Dendritic cell treated with granulocyte-macrophage colony-stimulating factor and Interleukin-4, amounts not matched to agents 40 ng/mL and 50 ng/mL, for 4 days (primary cell): ENCODE data around the gene IFITM1.
"Not testable (repeated sequence)": the region's sequence is repeated elsewhere in the genome, so short reads cannot be mapped to it uniquely, and the experiment has no call there.

ENCODE experiments used
- H3K27ac Mint-ChIP-seq: one replicate; pipeline ENCODE4 v1.8.0; 2022; ENCODE audit warnings: mild to moderate bottlenecking, mixed read lengths
- H3K27me3 Mint-ChIP-seq: one replicate; pipeline ENCODE4 v1.8.0; 2022; ENCODE audit warnings: mild to moderate bottlenecking, mixed read lengths
- H3K36me3 Mint-ChIP-seq: one replicate; pipeline ENCODE4 v1.8.0; 2022; ENCODE audit warnings: low read depth, mixed read lengths
- H3K4me1 Mint-ChIP-seq: one replicate; pipeline ENCODE4 v1.8.0; 2022; ENCODE audit warnings: low read depth, mixed read lengths
- H3K4me3 Mint-ChIP-seq: one replicate; pipeline ENCODE4 v1.8.0; 2022; ENCODE audit warnings: mild to moderate bottlenecking, moderate library complexity, mixed read lengths
- H3K9me3 Mint-ChIP-seq: one replicate; pipeline ENCODE4 v1.8.0; 2022; ENCODE audit warnings: mixed read lengths
- intact Hi-C: fragments of 100-400 bp; cut with micrococcal nuclease; formaldehyde crosslinking; loops from one replicate; pipeline ENCODE4 v1.15.0; 2022

The IFITM1 gene

GRCh38 chr11:339963-340362 lies 26.1 kb downstream of the IFITM1 start:
- no peaks in the 10 kb centered on the region for H3K9me3 Mint-ChIP-seq
- peaks cover 13% of the 10 kb centered on the region for H3K27me3 Mint-ChIP-seq
- H3K27ac Mint-ChIP-seq = no peak overlapping the region
- no peaks in the 10 kb centered on the region for H3K36me3 Mint-ChIP-seq
- intact Hi-C loops = no loop called here
- H3K4me1 Mint-ChIP-seq = peaks cover 34% of the 10 kb centered on the region
- H3K4me3 Mint-ChIP-seq = no peak overlapping the region

DNA sequence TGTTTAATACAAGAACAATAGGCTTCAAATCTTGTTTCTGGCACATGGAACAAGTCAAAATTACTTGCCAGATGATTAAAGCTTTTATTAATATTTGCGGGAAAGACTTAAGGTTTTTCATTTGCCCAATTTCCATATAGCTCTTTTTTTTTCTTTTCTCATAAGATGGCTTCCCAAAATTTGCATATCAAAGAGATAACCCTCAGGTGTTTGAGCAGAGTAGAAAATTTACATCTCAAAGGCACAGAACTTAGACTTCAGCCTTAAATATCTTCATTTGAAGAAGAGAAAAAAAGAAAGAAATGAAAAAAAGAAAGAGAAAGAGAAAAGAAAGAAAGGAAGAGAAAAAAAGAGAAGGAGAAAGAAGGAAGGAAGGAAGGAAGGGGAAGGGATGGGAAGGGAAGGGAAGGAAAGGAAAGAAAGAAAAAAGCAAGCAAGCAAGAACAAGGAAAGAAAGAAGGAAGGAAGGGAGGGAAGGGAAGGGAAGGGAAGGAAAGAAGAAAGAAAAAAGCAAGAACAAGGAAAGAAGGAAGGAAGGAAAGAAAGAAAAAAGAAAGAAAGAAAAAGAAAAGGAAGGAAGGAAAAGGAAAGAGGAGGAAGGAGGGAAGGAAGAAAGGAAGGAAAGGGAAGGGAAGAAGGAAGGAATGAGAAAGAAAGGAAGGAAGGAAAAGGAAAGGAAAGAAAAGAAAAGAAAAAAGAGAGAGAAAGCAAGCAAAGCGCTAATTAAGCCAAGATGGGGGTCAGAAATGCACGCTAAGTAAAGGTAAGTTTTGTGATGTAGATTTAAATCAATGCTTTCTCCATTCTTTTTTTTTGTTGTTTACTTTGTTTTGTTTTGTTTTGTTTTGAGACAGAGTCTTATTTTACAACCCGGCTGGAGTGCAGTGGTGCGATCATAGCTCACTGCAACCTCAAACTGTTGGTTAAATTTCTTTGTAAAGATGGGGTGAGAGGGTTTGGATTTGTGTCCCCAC lies 27.0 kb downstream of the IFITM1 start:
- Mint-ChIP-seq H3K4me3 (no peak overlapping the region), H3K4me1 (peaks cover 27% of the 10 kb centered on the region), H3K27ac (peak overlapping the region; percentile 10), H3K27me3 (peaks cover 20% of the 10 kb centered on the region), H3K9me3 (no peaks in the 10 kb centered on the region), H3K36me3 (no peaks in the 10 kb centered on the region)
- intact Hi-C loops = no loop called here

DNA sequence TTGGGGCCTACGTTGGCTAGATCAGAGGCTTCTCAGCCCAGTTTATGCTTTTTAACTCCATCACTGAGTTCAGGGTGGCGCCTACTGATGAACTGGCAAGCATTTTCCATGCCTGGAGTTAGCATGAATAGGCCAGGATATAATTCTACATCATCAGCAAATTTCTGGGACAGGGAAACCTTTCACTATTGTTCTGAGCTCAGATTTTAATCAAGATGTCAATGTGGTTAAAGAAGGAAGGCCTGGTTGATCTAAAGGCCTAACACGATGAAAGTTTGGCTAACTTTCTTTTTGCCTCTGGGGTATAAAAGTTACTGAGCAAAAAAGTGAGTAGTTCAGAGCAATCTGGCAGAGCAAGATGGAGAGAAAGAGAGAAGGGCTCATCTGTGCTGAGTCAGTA lies 28.5 kb downstream of the IFITM1 start:
- H3K36me3 Mint-ChIP-seq = no peaks in the 10 kb centered on the region
- no peaks in the 10 kb centered on the region for H3K9me3 Mint-ChIP-seq
- peaks cover 15% of the 10 kb centered on the region for H3K4me1 Mint-ChIP-seq
- intact Hi-C loops = no loop called here
- peaks cover 20% of the 10 kb centered on the region for H3K27me3 Mint-ChIP-seq
- H3K27ac Mint-ChIP-seq = no peak overlapping the region
- no peak overlapping the region for H3K4me3 Mint-ChIP-seq

DNA sequence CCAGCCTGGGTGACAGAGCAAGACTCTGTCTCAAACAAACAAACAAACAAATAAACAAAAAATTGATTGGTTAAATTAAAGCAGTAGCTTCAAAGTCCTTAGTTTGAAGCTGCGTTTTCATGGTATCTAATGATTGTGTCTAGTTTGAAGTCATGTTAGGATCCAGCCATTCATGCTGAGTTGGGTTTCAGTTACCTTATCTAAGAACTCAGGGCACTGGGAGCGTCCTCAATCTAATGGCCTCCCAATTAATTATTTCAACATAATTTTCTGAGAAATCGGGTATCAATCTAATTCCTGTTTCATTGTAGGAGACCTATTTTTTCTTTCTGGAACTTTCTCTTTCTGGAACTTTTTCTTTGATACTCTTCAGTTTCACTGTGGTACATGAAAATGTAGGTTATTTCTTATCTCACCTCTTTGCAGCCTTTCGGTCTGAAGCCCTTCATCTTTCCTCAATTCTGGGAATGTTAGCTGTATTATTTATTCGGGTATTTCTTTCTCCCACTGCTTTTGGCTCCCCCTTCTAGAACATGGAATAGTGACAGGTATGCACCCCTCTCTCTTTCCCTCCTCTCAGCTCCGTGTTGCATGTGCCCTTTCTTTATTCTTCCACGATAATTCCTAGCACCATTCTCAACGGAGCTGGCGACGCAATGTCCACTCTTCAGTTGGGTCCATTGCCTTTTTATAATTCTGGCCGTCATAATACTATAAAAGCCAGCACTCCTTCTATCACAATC lies 31.2 kb downstream of the IFITM1 start:
- peaks cover 17% of the 10 kb centered on the region for H3K4me1 Mint-ChIP-seq
- no peak overlapping the region for H3K27ac Mint-ChIP-seq
- peaks cover 35% of the 10 kb centered on the region for H3K27me3 Mint-ChIP-seq
- no peaks in the 10 kb centered on the region for H3K9me3 Mint-ChIP-seq
- H3K36me3 Mint-ChIP-seq = no peaks in the 10 kb centered on the region
- intact Hi-C loops = no loop called here
- no peak overlapping the region for H3K4me3 Mint-ChIP-seq

GRCh38 chr11:346529-346928 lies 32.7 kb downstream of the IFITM1 start:
- Mint-ChIP-seq H3K4me1 (peaks cover 21% of the 10 kb centered on the region), H3K27me3 (peaks cover 44% of the 10 kb centered on the region), H3K4me3 (no peak overlapping the region), H3K36me3 (no peaks in the 10 kb centered on the region), H3K27ac (no peak overlapping the region), H3K9me3 (no peaks in the 10 kb centered on the region)
- intact Hi-C loops = no loop called here

DNA sequence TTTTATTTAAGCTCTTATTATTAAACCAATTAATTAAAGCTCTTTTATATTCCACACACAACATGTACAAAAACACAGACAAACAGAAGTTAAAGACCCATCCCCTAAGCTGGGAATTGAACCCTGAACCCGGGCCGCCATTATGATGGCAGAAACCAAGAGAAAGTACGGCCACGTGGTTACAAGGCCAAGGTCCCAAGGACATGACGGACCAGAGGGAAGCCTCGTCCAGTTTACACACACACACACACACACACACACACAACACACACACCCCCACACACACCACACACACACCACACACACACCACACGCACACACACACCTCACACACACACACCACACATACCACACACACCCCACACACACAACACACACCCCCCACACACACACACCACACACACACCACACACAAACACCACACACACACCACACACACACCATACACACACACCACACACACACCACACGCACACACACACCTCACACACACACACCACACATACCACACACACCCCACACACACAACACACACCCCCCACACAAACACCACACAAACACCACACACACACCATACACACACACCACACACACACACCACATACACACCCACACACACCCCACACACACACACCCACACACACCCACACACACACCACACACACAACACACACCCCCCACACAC lies 35.6 kb downstream of the IFITM1 start:
- H3K4me3 Mint-ChIP-seq, H3K27ac Mint-ChIP-seq, H3K36me3 Mint-ChIP-seq, intact Hi-C loops, H3K9me3 Mint-ChIP-seq: not testable (repeated sequence)
- peaks cover 68% of the 10 kb centered on the region for H3K27me3 Mint-ChIP-seq
- peaks cover 36% of the 10 kb centered on the region for H3K4me1 Mint-ChIP-seq

GRCh38 chr11:350033-350722 lies 36.3 kb downstream of the IFITM1 start:
- H3K9me3 Mint-ChIP-seq, H3K36me3 Mint-ChIP-seq, H3K4me3 Mint-ChIP-seq: not testable (repeated sequence)
- Mint-ChIP-seq H3K27ac (peak overlapping the region; percentile 45), H3K4me1 (peaks cover 40% of the 10 kb centered on the region), H3K27me3 (peaks cover 68% of the 10 kb centered on the region)
- intact Hi-C loops = loop anchor here (5.0 kb wide), 1 partner anchor 38 kb away; the partner anchor contains the start of gene IFITM1

DNA sequence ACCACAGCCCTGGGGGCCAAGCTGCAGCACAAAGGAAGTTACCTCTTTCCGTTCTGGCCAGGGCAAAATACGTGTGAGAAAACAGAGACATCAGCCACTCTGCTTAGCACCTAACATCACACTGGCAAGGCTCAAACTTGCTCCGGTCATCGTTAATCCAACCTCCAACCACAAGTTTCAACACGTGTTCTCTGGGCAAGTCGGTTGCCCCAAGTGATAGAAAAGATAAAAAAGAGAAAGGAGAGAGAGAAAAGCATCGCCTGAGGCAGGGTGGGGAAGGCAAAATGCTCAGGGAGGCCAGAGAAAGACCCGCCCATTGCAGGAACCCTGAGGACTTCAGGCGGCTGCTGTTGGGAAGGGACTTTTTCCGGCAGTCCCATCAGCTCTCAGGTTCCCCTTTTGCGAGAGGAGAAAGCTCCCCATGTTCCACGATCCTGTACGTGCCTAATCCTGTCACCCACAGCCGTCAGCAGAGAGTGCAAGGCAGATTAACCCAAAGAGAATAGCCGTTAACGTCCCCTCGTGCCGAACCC lies 36.9 kb downstream of the IFITM1 start:
- no peak overlapping the region for H3K4me3 Mint-ChIP-seq
- intact Hi-C loops = loop anchor here (5.0 kb wide), 1 partner anchor 38 kb away; the partner anchor contains the start of gene IFITM1
- peaks cover 43% of the 10 kb centered on the region for H3K4me1 Mint-ChIP-seq
- no peaks in the 10 kb centered on the region for H3K36me3 Mint-ChIP-seq
- no peaks in the 10 kb centered on the region for H3K9me3 Mint-ChIP-seq
- H3K27me3 Mint-ChIP-seq = peaks cover 67% of the 10 kb centered on the region
- H3K27ac Mint-ChIP-seq = peak overlapping the region; percentile 45

DNA sequence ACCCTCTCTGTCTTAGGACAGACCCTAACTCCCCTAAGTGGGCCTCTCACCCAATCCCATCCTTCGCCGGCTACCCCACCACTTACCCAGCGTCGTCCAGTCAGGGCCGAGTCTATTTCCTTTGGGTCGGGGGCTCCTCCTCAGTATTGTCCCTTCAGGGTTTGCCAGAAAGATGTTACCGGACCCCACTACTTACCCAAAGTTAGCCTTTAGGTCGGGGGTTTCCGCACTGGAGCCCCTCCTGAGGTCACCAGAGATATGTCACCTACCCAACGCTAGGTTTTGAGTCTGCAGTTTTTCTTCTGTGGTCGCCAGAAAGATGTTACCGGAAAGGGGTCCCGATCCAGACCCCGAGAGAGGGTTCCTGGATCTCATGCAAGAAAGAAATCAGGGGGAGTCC lies 37.6 kb downstream of the IFITM1 start:
- peaks cover 43% of the 10 kb centered on the region for H3K4me1 Mint-ChIP-seq
- peak overlapping the region; percentile 45 for H3K27ac Mint-ChIP-seq
- no peaks in the 10 kb centered on the region for H3K9me3 Mint-ChIP-seq
- intact Hi-C loops = loop anchor here (5.0 kb wide), 1 partner anchor 39 kb away; the partner anchor contains the start of gene IFITM1
- H3K27me3 Mint-ChIP-seq = peaks cover 66% of the 10 kb centered on the region
- no peak overlapping the region for H3K4me3 Mint-ChIP-seq
- H3K36me3 Mint-ChIP-seq = no peaks in the 10 kb centered on the region

DNA sequence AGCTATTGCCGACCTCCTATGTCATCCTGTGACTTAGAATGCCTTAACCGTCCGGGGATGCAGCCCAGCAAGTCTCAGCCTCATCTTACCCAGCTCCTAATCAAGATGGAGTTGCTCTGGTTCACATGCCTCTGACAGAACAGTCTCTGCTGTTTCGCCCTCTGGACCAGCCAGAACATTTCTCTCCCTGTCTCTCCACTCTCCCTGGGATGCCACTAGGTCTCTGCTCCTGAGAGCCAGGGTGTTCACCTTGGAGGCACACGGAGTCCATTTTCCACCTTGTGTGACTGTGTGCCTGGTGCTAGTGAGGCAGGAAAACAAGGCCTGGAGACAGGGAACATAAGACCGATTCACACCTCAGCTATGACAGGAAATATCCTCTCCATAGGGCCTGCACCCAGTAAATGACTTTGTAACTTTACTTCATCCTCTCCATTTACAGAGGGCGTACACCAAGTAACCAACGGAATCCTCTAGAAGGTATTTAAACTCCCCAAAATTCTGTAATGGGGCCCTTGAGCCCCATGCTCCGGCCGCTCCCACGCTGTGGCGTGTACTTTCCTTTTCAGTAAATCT lies 38.7 kb downstream of the IFITM1 start:
- Mint-ChIP-seq H3K4me3 (no peak overlapping the region), H3K9me3 (no peaks in the 10 kb centered on the region), H3K36me3 (no peaks in the 10 kb centered on the region), H3K4me1 (peaks cover 43% of the 10 kb centered on the region), H3K27ac (peak overlapping the region; percentile 1), H3K27me3 (peaks cover 60% of the 10 kb centered on the region)
- intact Hi-C loops = loop anchor here (5.0 kb wide), 1 partner anchor 40 kb away; the partner anchor contains the start of gene IFITM1

DNA sequence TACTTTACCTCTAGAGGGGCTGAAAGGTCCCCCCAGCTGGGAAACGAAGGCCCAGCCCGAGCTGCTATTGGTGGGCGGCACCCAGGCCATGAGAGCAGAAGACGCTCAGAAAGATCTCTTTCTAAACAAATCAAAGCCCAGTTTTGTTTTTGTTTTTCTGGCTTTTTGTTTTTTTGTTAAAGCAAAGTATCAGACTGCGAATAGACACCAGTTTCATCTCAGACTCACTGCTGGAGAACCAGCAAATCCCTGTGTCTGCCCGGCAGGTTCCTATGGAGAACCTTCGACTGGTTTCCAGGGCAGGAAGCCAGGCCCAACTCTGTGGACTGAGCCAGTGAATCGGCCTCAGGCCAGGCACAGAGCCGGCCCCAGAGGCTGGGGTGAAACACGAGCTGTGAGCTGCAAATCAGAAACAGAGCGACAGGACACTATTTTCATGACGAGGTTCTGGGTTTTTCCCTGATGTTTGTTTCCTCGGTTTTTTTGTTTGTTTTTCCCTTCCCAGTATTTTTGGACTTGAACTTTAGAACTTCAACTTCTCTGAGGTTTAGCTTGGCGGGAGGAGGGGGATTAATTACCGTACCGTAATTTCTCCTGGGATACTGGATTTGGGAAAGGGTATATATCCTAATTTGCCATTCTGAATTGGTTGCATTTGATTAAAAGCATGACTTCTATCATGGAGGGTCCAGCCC lies 39.5 kb downstream of the IFITM1 start:
- Mint-ChIP-seq H3K4me3 (no peak overlapping the region), H3K27ac (peak overlapping the region; percentile 1)
- intact Hi-C loops = loop anchor here (5.0 kb wide), 1 partner anchor 41 kb away; the partner anchor contains the start of gene IFITM1

More for the DNA sequence above, 39.5 kb downstream of the IFITM1 start:
- peaks cover 56% of the 10 kb centered on the region for H3K27me3 Mint-ChIP-seq
- no peaks in the 10 kb centered on the region for H3K9me3 Mint-ChIP-seq
- peaks cover 43% of the 10 kb centered on the region for H3K4me1 Mint-ChIP-seq
- H3K36me3 Mint-ChIP-seq = no peaks in the 10 kb centered on the region
